ENCODE results near the gene COL21A1. TPM values are rescaled to one million over a fixed set of nuclear protein-coding genes. Genes with fewer than 3 reads are reported as not detected.
A peak's percentile ranks its signal among the peaks of the same experiment; 100 is the strongest.

COL21A1 gene
- total and polyA plus RNA-seq, 2 of the 13 experiments (the other 11 are each of a cell fraction or from before 2014, with no cell fraction given) = 0.13 TPM; not detected in 1

GRCh38 chr6:56091159-56091869 lies 156.1 kb downstream of the COL21A1 start (continued):
- TF ChIP-seq KMT2B (CRISPR knock-in tag; IDR thresholded peaks at IDR 0.05) = peak; percentile 55; the same call in 1 of the 2 replicates
- 0 out of 2 replicates have a peak, but pooled peaks have one; percentile 29 for TF ChIP-seq ZBTB25 (CRISPR knock-in tag; IDR thresholded peaks at IDR 0.05)
- TF ChIP-seq FOSL2 (CRISPR knock-in tag; IDR thresholded peaks at IDR 0.05) = peak; percentile 51; the same call in 1 of the 2 replicates
- TF ChIP-seq GATAD2A (CRISPR knock-in tag; IDR thresholded peaks at IDR 0.05) = peak; percentile 89
- peak; percentile 87 for TF ChIP-seq ATF7 (IDR thresholded peaks at IDR 0.05)
- TF ChIP-seq ATF7 (CRISPR knock-in tag; IDR thresholded peaks at IDR 0.05) = peak; percentile 55; the same call in 1 of the 2 replicates
- TF ChIP-seq PPARG (CRISPR knock-in tag; conservative IDR thresholded peaks at IDR 0.05) = peak; percentile 27; the same call in 1 of the 2 replicates
- no peak for TF ChIP-seq ZNF274 (CRISPR knock-in tag; IDR thresholded peaks at IDR 0.05)
- 0 out of 2 replicates have a peak, but pooled peaks have one; percentile 21 for TF ChIP-seq HDAC2 (CRISPR knock-in tag; IDR thresholded peaks at IDR 0.05)
- TF ChIP-seq ZNF414 (CRISPR knock-in tag; IDR thresholded peaks at IDR 0.05) = no peak
- no peak for TF ChIP-seq SYNCRIP (IDR thresholded peaks at IDR 0.05; ENCODE audit: insufficient read depth, low read depth, low read length)
- peak; percentile 97 for TF ChIP-seq CEBPB (IDR thresholded peaks at IDR 0.05; ENCODE audit: borderline replicate concordance, low read depth, low read length)
- TF ChIP-seq CREM (IDR thresholded peaks at IDR 0.05) = peak; percentile 46; the same call in 1 of the 2 replicates
- TF ChIP-seq CREM (CRISPR knock-in tag; IDR thresholded peaks at IDR 0.05) = no peak
- no peak for TF ChIP-seq ZNF136 (CRISPR knock-in tag; IDR thresholded peaks at IDR 0.05; ENCODE audit: low read depth)
- peak; percentile 68 for TF ChIP-seq NCOA2 (CRISPR knock-in tag; IDR thresholded peaks at IDR 0.05)
- no peak for TF ChIP-seq ZNF724P (CRISPR knock-in tag; IDR thresholded peaks at IDR 0.05; ENCODE audit: borderline replicate concordance)
- no peak for TF ChIP-seq ZFP62 (CRISPR knock-in tag; IDR thresholded peaks at IDR 0.05)
- TF ChIP-seq GMEB2 (CRISPR knock-in tag; IDR thresholded peaks at IDR 0.05; ENCODE audit: low read depth) = no peak
- TF ChIP-seq ZNF784 (CRISPR knock-in tag; IDR thresholded peaks at IDR 0.05; ENCODE audit: borderline replicate concordance) = no peak
- no peak for TF ChIP-seq HNF1A (IDR thresholded peaks at IDR 0.05; ENCODE audit: low read depth)
- peak; percentile 37; the same call in 1 of the 2 replicates for TF ChIP-seq HNF1A (CRISPR knock-in tag; IDR thresholded peaks at IDR 0.05; ENCODE audit: borderline replicate concordance)
- peak; percentile 28; the same call in 1 of the 2 replicates for TF ChIP-seq YEATS2 (CRISPR knock-in tag; IDR thresholded peaks at IDR 0.05; ENCODE audit: borderline replicate concordance)

Data from HepG2 (cell line).